ENCODE measurements around the gene ELF2. TPM values are rescaled to one million over a fixed set of nuclear protein-coding genes. Genes with fewer than 3 reads are reported as not detected.
"Not testable (repeated sequence)": the region's sequence is repeated elsewhere in the genome, so short reads cannot be mapped to it uniquely, and the experiment has no call there.

Gene ELF2
- total RNA-seq, 2 donors from 2014 or later: 34.1 to 34.2 TPM

- intact Hi-C loops (cut with DNase I): no loop called here
- no peak for DNase-seq
- no peak for ATAC-seq
Observed at GRCh38 chr4:139092271-139092670, 84.7 kb downstream of the ELF2 start.

DNA sequence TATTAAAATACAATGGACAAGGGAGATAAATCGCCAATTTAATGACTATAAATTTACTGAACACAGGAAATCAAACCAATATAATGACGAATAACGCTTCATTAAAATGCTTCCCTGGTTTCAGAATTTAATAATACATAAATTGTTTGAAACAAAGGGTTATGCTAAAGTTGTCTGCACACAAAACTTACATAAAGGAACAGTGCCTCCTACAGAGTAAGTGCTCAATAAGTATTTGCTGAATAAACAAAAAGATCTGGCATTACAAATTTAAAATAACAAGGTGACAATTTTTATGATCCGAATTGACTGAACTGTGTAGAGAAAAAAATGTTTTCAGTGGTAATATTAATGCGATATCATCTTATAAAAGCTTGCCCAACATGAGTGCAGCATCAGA is 91.9 kb downstream of the ELF2 start:
- intact Hi-C loops (cut with DNase I): loop anchor here in 1 of 2 donors (10.0 kb wide), 1 partner anchor 50 kb away; no protein-coding TSS in a partner anchor
- ATAC-seq: no peak
- no peak for DNase-seq

DNA sequence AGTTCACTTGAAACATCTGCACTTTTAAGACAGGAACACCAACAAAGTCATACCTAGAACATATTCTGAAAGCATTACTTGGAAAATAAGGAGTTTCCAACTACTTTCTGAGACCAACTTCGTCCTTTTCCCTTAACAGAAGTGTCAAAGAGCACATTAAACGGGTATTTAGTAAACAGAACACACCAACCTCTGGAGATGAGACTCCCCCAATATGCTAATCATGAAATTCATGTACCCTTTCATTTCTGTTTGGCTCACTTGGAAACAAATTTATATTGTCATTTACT is 92.3 kb downstream of the ELF2 start:
- ATAC-seq (no peak), DNase-seq (no peak)
- intact Hi-C loops (cut with DNase I): loop anchor here (5.0 to 10.0 kb wide), 3 partner anchors 50 to 218 kb away; partner anchors contain the start of genes NAA15 (in 1 of the 2) and NDUFC1 (in 1 of the 2)

DNA sequence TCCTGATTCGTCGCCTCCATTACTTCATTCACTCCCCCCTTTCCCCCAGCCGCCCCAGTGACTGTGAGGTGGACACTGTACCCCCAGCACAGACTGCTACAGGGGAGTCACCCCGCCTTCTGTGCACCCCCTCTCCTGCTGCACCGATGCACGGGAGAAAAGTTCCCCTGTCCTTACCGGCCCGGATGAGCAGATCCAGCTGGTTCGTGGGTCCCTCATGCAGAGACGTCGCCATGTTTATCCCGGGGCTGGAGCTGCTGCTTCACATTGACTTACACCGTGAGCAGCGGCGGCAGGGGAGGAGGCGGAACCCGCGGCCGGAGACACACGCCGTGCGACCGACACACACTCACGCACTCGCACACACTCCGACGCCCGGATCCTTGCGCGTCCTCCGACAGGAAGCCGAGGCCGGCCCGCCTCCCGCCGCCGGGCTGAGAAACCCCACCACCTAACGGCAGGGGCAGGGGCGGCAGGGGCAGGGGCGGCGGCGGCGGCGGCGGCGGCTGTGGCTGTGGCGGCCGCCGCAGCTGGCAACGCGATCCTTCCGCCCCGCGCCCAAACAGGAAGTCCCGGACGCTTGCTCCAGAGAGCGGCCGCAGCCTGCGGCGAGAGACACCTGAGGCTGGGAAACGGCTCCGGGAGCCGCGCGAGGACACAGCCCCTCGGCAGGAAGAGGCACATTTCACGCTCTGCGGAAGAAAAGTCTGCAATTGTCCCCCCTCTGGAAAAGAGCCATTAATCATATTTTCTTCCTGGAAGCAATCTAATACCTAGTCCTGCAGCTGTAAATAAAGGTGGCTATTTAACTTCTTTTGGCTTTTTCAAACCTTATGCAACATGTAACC is 92.8 kb downstream of the ELF2 start:
- ATAC-seq: peak; percentile 79 to 82
- DNase-seq: peak; percentile 92
- intact Hi-C loops (cut with DNase I): loop anchor here (5.0 to 10.0 kb wide), 3 partner anchors 49 to 218 kb away; partner anchors contain the start of genes NAA15 (in 1 of the 2) and NDUFC1 (in 1 of the 2)

GRCh38 chr4:139083607-139083955 is 93.4 kb downstream of the ELF2 start:
- DNase-seq: peak; percentile 66
- peak; percentile 61 to 75 for ATAC-seq
- intact Hi-C loops (cut with DNase I): loop anchor here (5.0 to 10.0 kb wide), 3 partner anchors 49 to 219 kb away; partner anchors contain the start of genes NAA15 (in 1 of the 2) and NDUFC1 (in 1 of the 2)

GRCh38 chr4:139082750-139083606 is 94.0 kb downstream of the ELF2 start:
- intact Hi-C loops (cut with DNase I): loop anchor here (5.0 to 10.0 kb wide), 3 partner anchors 48 to 219 kb away; partner anchors contain the start of genes NAA15 (in 1 of the 2) and NDUFC1 (in 1 of the 2)
- peak; percentile 91 to 95 for ATAC-seq

DNA sequence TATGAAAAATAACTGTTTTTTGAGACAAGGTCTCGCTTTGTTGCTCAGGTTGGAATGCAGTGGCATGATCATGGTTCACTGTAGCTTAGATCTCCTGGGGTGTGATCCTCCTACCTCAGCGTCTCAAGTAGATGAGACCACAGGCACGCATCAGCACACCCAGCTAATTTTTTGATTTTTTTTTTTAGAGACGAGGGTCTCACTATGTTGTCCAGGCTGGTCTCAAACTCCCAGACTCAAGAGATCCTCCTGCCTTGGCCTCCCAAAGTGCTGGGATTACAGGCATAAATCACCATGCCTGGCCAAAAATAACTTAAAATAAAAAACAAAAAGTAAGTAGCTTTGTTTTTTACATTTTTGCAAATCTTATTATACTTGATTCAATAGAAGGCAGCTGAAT is 98.1 kb downstream of the ELF2 start:
- intact Hi-C loops (cut with DNase I): no loop called here
- ATAC-seq: no peak
- DNase-seq: no peak

More at GRCh38 chr4:139082750-139083606, 94.0 kb downstream of the ELF2 start:
- peak; percentile 94 for DNase-seq

- no peak for DNase-seq
- ATAC-seq: no peak
- intact Hi-C loops (cut with DNase I): no loop called here
Observed at GRCh38 chr4:139077567-139078355, 99.3 kb downstream of the ELF2 start.

- intact Hi-C loops (cut with DNase I): no loop called here
- peak; percentile 69 to 89 for ATAC-seq
- DNase-seq: no peak
Observed at GRCh38 chr4:139076016-139076744, 100.8 kb downstream of the ELF2 start.

DNA sequence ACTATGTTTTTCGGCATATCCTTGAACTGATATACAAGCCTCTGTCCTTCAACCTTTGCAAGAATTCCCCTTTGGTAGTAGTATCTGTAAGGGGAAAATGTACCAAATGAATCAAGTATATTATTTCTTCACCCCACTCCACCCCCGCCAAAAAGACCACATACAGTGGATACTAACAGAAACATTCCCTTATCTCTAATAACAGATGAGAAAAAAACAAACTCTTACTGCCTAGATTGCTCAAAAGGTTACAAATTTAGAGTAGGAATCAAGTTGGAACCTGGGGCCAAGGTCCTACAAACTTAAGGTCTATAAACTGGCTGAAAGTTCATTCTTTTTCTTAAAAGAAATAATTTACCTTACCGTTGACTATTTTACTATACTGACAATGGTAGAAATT is 116.4 kb downstream of the ELF2 start:
- DNase-seq (no peak), ATAC-seq (no peak)
- intact Hi-C loops (cut with DNase I): no loop called here

- intact Hi-C loops (cut with DNase I); ATAC-seq; DNase-seq: not testable (repeated sequence)
Observed at GRCh38 chr4:139059026-139059425, 118.0 kb downstream of the ELF2 start.

DNA sequence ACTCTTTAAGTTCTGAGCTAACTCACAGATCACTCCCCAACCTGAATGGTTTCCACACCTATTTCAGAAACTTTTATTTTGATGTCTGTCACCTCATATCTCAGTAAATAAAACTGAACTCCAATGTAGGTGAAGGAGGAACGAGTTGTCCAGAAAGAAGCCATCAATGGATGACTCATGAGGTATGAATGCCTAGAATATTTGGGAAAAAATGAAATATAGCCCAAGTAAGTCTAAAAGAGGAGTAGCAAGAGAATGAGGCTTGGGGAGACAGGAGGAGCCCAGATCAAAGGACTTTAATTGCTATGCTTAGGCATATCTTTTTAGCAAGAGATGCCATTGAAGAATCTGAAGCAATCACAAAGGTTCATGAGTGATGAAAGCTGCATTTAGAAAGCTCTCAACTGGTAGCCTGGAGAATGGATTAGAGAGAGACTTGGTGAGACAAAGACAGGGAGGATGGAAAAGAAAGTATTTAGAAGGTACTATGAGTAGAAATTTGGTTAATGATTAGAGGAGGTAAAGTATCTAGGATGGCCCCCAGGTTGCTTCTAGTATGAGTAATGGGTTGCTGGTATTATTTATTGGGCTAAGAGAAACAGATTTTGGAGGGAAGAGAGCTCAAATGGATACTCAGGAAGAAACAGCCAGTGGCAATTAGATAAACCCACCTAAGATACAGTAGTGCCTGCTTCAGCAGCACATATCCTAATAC is 122.1 kb downstream of the ELF2 start:
- intact Hi-C loops (cut with DNase I): no loop called here
- ATAC-seq: peak in 1 of 2 donors; percentile 24
- no peak for DNase-seq

DNA sequence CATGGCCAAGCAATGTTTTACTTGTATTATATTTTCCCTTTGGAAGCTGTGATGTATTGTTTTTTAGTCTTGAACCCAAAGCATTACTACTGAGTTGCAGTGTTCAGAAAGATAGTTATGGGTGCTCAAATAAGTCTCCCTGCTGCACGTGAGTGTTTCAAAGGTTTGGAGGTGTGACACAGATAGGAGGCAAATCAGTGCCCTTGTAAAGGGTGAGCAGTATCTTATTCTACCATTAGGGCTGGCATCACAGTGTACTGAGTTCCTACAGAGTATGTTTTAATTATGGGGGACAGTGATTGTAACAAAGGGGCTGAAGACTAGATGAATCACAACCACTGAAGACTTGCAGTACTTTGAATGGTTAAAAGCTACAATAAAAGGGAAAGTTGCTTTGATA is 123.1 kb downstream of the ELF2 start:
- intact Hi-C loops (cut with DNase I): no loop called here
- DNase-seq (no peak), ATAC-seq (peak in 1 of 2 donors; percentile 27)

- ATAC-seq: no peak
- intact Hi-C loops (cut with DNase I): no loop called here
- DNase-seq: no peak
Observed at GRCh38 chr4:139050446-139050845, 126.6 kb downstream of the ELF2 start.

GRCh38 chr4:139048026-139048425 is 129.0 kb downstream of the ELF2 start:
- no peak for ATAC-seq
- no peak for DNase-seq
- intact Hi-C loops (cut with DNase I): no loop called here

DNA sequence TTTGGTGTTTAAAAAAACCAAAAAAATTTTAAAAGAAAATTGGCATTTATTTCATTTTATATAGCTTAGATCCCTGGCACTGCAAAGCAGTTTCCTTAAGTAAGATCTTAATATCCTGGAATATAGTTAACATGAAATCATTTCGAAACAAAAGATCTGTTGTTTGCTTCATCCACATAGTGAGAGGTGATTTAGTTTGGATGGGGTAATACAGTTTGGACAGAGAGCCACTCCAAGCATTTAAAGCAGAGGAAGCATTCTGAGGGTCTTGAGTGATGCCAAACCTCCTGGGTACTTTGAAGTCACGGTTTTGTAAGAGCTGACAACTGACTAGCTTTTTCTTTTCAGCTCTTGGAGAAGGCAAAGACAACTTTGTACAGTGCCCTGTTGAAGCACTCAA is 132.7 kb downstream of the ELF2 start:
- DNase-seq (no peak), ATAC-seq (no peak)
- intact Hi-C loops (cut with DNase I): no loop called here

DNA sequence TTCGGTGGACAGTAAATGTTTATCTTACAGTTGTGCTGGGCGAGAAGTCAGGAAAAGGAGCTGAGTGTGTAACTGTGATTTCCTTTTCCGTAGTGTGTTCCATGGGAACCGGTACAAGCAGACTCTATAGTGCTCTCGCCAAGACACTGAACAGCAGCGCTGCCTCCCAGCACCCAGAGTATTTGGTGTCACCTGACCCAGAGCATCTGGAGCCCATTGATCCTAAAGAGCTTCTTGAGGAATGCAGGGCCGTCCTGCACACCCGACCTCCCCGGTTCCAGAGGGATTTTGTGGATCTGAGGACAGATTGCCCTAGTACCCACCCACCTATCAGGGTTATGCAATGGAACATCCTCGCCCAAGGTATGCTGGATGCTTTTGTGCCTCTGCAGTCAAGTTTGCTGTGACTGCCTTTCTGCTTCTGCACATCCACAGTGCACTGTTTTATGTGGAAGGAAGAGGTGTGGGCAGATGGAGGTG is 134.0 kb downstream of the ELF2 start:
- ATAC-seq: peak; percentile 38 to 65
- no peak for DNase-seq
- intact Hi-C loops (cut with DNase I): no loop called here

Data from left cardiac atrium (tissue), 4 donors.